LNCAP (cell line): ENCODE data around the gene GPR149.

Experiments used
- TF ChIP-seq, protein P1 (sequence below): fragments of 450-650 bp; IDR thresholded peaks from 2 replicates; pipeline ENCODE4 v1.5.1; 2017; ENCODE audit warnings: mild to moderate bottlenecking

GPR149 gene

DNA sequence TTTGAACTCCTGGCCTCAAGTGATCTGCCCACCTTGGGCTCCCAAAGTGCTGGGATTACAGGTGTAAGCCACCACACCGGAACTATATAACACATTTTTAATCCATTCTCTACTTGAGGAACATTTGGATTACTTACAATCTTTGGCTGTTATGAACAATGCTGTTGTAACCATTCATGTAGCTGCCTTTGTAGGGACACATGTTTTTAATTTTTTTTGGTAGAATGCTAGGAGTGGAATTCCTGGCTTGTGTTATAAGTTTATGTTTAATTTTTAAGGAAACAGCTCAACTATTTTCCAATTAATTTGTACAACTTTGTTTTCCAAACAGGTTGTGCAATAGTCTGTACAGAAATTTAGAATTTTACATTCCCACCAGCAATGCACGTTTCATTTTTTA, 51.7 kb downstream of the GPR149 start:
- TF ChIP-seq, protein P1, sequence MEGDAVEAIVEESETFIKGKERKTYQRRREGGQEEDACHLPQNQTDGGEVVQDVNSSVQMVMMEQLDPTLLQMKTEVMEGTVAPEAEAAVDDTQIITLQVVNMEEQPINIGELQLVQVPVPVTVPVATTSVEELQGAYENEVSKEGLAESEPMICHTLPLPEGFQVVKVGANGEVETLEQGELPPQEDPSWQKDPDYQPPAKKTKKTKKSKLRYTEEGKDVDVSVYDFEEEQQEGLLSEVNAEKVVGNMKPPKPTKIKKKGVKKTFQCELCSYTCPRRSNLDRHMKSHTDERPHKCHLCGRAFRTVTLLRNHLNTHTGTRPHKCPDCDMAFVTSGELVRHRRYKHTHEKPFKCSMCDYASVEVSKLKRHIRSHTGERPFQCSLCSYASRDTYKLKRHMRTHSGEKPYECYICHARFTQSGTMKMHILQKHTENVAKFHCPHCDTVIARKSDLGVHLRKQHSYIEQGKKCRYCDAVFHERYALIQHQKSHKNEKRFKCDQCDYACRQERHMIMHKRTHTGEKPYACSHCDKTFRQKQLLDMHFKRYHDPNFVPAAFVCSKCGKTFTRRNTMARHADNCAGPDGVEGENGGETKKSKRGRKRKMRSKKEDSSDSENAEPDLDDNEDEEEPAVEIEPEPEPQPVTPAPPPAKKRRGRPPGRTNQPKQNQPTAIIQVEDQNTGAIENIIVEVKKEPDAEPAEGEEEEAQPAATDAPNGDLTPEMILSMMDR: no peak

DNA sequence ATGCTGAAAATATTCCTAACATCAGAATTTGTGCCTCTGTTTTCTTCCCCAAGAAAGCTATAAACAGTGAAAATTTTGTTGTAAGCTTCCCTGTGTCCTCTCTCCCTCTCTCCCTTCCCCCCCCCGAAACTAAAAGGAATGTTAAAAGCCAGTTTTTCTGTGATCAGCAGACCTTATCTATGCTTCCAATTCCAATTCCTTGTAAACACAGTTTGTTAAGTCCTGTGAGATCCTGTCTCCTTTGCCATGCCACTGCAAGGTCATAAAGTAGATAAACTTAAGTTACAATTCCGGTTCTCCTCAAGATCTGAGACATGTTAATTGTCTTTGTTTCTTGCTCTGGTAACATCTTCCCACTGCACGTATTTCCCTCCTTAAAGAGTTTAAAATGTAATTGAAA, 62.8 kb downstream of the GPR149 start:
- TF ChIP-seq, protein P1: no peak

DNA sequence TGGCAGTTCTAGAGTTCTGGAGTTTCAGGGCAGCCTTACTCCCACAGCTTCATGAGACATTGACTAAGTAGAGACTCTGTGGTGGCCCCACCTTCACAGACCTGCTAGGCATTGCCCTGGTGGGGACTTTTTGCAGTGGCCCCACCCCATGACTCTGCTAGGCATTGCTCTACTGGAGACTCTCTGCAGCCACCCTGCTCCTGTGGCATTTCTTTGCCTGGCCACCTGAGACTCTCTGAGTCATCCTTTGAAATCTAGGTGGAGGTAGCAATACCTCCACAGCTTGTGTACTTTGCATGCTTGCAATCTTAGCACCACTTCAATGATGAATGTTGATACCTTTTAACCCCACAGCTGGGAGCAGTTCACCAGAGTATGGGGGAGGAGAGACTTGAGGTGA, 65.1 kb downstream of the GPR149 start:
- TF ChIP-seq, protein P1: no peak

DNA sequence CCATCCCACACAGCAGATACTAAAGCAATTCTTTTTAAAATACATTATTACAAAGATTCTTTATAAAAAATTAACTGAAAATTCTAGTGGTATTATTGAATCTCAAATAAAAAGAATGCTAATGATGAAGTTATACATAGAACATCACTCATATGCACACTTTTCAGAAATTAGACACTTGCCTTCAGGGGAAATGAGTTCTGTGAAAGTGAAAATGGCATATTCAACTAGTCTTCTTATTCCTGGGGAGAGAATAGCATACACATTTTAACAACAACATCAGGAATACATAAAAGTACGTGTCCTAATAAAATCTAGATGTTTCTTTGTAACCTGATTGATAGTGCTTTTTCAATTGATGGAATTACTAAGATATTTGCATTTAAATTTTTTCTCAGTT, 68.9 kb downstream of the GPR149 start:
- TF ChIP-seq, protein P1: no peak

DNA sequence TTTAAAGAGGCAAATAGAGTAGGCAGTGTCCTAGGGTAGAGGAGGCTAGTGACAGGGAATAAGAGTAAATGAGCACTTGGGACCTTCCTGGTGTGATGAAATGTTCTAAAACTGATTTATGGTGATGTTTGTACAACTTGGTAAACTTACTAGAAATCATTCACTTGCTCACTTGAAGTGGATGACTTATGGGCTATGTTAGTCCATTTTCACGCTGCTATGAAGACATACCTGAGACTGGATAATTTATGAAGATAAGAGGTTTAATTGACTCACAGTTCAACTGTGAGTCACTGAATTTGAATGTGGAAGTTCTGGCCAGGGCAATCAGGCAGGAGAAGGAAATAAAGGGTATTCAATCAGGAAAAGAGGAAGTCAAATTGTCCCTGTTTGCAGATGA, 74.0 kb downstream of the GPR149 start:
- TF ChIP-seq, protein P1: no peak

DNA sequence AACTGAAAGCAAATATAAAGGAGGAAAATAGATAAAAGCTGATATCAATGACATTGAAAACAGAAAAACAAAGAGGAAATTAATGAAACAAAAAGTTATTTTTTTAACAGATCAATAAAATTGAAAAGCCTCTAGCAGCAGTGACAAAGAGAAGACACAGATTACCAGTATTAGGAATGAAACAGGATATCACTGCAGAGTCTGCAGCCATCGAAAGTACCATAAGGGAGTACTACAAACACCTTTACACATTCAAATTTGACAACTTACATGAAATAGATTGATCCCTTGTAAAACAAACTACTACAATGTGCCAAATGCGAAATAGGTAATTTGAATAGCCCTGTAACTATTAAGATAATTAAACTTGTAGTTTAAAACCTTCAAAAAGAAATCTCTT, 80.8 kb downstream of the GPR149 start:
- TF ChIP-seq, protein P1: no peak

DNA sequence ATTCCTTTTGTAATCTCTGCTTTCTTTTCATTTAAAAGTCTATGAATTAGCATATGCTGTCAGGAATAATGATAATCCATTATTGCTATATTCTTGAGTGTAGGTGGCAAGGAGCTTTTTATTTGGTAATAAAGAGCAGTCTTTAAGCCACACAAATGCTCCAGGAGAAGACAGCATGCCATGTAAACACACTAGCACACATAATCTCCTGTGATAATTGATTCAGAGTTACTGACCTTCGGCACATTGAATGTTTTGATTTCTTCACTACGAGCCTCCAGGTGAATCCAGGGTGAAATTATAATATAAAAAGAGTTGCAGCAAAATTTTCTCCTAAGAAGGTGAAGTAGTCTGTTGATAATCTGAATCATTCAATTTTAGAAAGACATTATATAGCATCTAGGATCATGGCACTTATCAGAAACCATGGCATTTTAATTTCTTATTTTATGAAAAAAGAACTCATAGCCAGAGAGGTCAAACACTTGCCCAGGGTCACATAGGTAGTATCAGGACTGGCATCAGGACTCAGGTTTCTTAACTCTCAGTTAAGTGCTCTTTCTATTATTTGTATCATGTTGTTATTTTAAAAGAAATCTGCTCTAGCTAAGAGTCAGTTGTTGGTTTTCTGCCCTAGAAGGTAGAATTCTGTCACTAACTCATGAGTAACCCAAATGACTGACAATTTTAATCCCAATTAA, 84.4 kb downstream of the GPR149 start:
- TF ChIP-seq, protein P1: no peak

DNA sequence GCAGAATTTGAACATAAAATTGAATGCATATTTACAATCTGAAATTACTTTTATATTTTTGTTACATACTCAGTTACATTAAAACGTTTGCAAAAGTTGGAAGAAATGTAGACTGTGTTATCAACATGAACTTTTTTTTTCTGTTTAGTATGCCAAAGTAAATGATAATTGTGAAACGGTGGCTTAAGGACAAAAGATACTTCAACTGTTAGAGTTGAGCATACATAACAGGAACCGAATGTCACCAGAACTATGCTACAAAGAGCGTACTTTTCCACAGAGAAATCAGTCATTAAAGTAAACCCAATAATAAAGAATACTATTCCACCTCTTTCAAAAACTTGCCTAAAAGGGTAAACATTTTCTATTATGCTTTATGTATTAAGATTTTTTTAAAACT, 91.4 kb downstream of the GPR149 start:
- TF ChIP-seq, protein P1: no peak
